K562 (cell line): ENCODE results near the gene ADPRM. TPM values are rescaled to one million over a fixed set of nuclear protein-coding genes. Genes with fewer than 3 reads are reported as not detected.

Source experiments
- ATAC-seq: fragments of 200-7000 bp; cut with Tn5 transposase; 3 replicates; pipeline ENCODE4 v1.9.1; 2020; ENCODE audit warnings: moderate library complexity
- BruUV-seq: library from RNA; stranded (reverse); fragments of 400-500 nt; replicated peaks from 2 replicates; lab custom pipeline; 2021; lab: Mats Ljungman, UMichigan
- CTCF ChIA-PET: fragments of 300-600 bp; formaldehyde crosslinking; extraction: SDS; loops from one replicate; lab custom pipeline; 2021; ENCODE audit warnings: low intra/inter-chr PET ratio; lab: Yijun Ruan, JAX
- POLR2A ChIA-PET: fragments of 300-600, 350-650 bp; sonication (Branson Sonifier 250); formaldehyde crosslinking; extraction: SDS; loops from one replicate; lab custom pipeline; 2021; ENCODE audit warnings: antibody characterized with exemption, inconsistent platforms; lab: Yijun Ruan, JAX
- DNase-seq, 4 experiments: peaks; one replicate each; pipeline versions ENCODE4 v3.0.0 to v3.0.0-alpha.2; 2011 to 2018; ENCODE audit warnings: low spot score in 3 of 4, mixed read lengths in 3 of 4; ENCODE audit errors: extremely low read depth in 1 of 4
- FAIRE-seq: peaks from 2 replicates; lab custom pipeline; 2011; peaks lifted over from hg19 to GRCh38; lab: Jason Lieb, UNC
- H2AFZ ChIP-seq: 2 replicates; pipeline ENCODE4 v1.6.0; 2011; ENCODE audit warnings: low read depth, low read length, control low read depth, inconsistent platforms
- H3K27ac ChIP-seq: fragments of 200-600 bp; 3 replicates; pipeline ENCODE4 v1.8.0; 2011; ENCODE audit warnings: low read depth, mild to moderate bottlenecking, control low read depth, inconsistent platforms, low read length, moderate library complexity, mixed read lengths; ENCODE audit errors: extremely low read depth
- H3K27me3 ChIP-seq, 2 experiments: fragments of 300-600 bp in 1 of 2; 2 replicates in 1 of 2; 3 replicates in 1 of 2; pipeline versions ENCODE4 v1.6.0 to v1.8.0; 2011; ENCODE audit warnings: inconsistent platforms in 2 of 2, low read length in 2 of 2, mild to moderate bottlenecking in 1 of 2, mixed read lengths in 1 of 2, moderate library complexity in 1 of 2; ENCODE audit not compliant: control insufficient read depth in 2 of 2, insufficient read depth in 2 of 2
- H3K36me3 ChIP-seq: fragments of 300-600 bp; 3 replicates; pipeline ENCODE4 v1.8.0; 2011; ENCODE audit warnings: mild to moderate bottlenecking, low read length, inconsistent platforms; ENCODE audit not compliant: control insufficient read depth, insufficient read depth
- H3K4me1 ChIP-seq, 2 experiments: fragments of 200-600 bp in 1 of 2; replicated peaks in 1 of 2; 2 replicates in 1 of 2; 3 replicates in 1 of 2; pipeline versions ENCODE4 v1.5.1 to v1.8.0; 2011; ENCODE audit warnings: inconsistent platforms in 2 of 2, low read length in 2 of 2, mild to moderate bottlenecking in 1 of 2, mixed read lengths in 1 of 2, moderate library complexity in 1 of 2; ENCODE audit not compliant: control insufficient read depth in 2 of 2, insufficient read depth in 2 of 2
- H3K4me2 ChIP-seq: 2 replicates; pipeline ENCODE4 v1.6.1; 2011; ENCODE audit warnings: low read length, control low read depth, inconsistent platforms, mixed read lengths; ENCODE audit not compliant: insufficient read depth
- H3K4me3 ChIP-seq: fragments of 200-600 bp; sonication (generic), shearing (Covaris generic); 2 replicates; pipeline ENCODE4 v1.5.1; 2016; ENCODE audit warnings: control low read depth, inconsistent platforms
- H3K79me2 ChIP-seq: fragments of 200-600 bp; 3 replicates; pipeline ENCODE4 v1.8.0; 2011; ENCODE audit warnings: low read length, inconsistent platforms; ENCODE audit not compliant: control insufficient read depth, insufficient read depth
- H3K9ac ChIP-seq, 2 experiments: 2 replicates each; pipeline versions ENCODE4 v1.6.0 to v1.6.1; 2011; ENCODE audit warnings: low read depth in 2 of 2, low read length in 2 of 2, control low read depth in 1 of 2, inconsistent platforms in 1 of 2, mild to moderate bottlenecking in 1 of 2, mixed read lengths in 1 of 2; ENCODE audit not compliant: insufficient read depth in 1 of 2
- H3K9me1 ChIP-seq: one replicate; pipeline ENCODE4 v1.6.0; 2011; ENCODE audit warnings: inconsistent platforms, mild to moderate bottlenecking, low read length, moderate library complexity; ENCODE audit not compliant: control insufficient read depth, insufficient read depth
- H3K9me3 ChIP-seq: replicated peaks from 2 replicates; pipeline ENCODE4 v1.5.1; 2011; ENCODE audit warnings: low read depth, low read length, inconsistent platforms; ENCODE audit not compliant: control insufficient read depth, insufficient read depth
- H4K20me1 ChIP-seq: replicated peaks from 2 replicates; pipeline ENCODE4 v1.6.1; 2011; ENCODE audit warnings: low read length, inconsistent platforms, mixed read lengths; ENCODE audit not compliant: control insufficient read depth, insufficient read depth
- CBFB ChIP-seq: sonication (generic); formaldehyde crosslinking; IDR thresholded peaks from 2 replicates; pipeline ENCODE4 v1.4.0; 2020; ENCODE audit warnings: mild to moderate bottlenecking, missing genetic modification reagents
- ETS1 ChIP-seq: conservative IDR thresholded peaks from 2 replicates; pipeline ENCODE4 v1.6.1; 2011; ENCODE audit warnings: low read depth, mild to moderate bottlenecking, low read length; ENCODE audit not compliant: control insufficient read depth
- ETV1 ChIP-seq: fragments of 450-650 bp; conservative IDR thresholded peaks from 2 replicates; pipeline ENCODE4 v1.6.1; 2016; ENCODE audit warnings: missing genetic modification characterization, control low read depth, low read depth, missing compliant biosample characterization
- EWSR1 ChIP-seq: fragments of 450-650 bp; IDR thresholded peaks from 2 replicates; pipeline ENCODE4 v1.6.1; 2018; ENCODE audit warnings: borderline replicate concordance, mild to moderate bottlenecking, low read depth, moderate library complexity; ENCODE audit not compliant: partially characterized antibody
- FOXJ2 ChIP-seq: fragments of 200-800 bp; sonication (Bioruptor generic); IDR thresholded peaks from 2 replicates; pipeline ENCODE4 v1.6.1; 2016; ENCODE audit warnings: missing genetic modification characterization, missing compliant biosample characterization
- IFI16 ChIP-seq: fragments of 250-450 bp; sonication (Bioruptor Pico); IDR thresholded peaks from 2 replicates; pipeline ENCODE4 v2.1.2; 2022; ENCODE audit warnings: mild to moderate bottlenecking, inconsistent platforms
- NFRKB ChIP-seq: fragments of 450-650 bp; IDR thresholded peaks from 2 replicates; pipeline ENCODE4 v1.6.1; 2016; ENCODE audit warnings: low read depth
- RBFOX2 ChIP-seq: fragments of 200-400 bp; formaldehyde crosslinking; IDR thresholded peaks from 2 replicates; pipeline ENCODE4 v1.6.1; 2017; ENCODE audit warnings: low read depth, mild to moderate bottlenecking, low read length, moderate library complexity
- RNF219 ChIP-seq: fragments of 250-450 bp; sonication (Bioruptor Pico); IDR thresholded peaks from 2 replicates; pipeline ENCODE4 v1.5.0; 2022; ENCODE audit warnings: mild to moderate bottlenecking
- ZNF316 ChIP-seq: fragments of 450-650 bp; IDR thresholded peaks from 2 replicates; pipeline ENCODE4 v1.6.1; 2016
- ZNF324 ChIP-seq: fragments of 250-450 bp; sonication (Bioruptor Pico); IDR thresholded peaks from 2 replicates; pipeline ENCODE4 v1.4.0; 2020; ENCODE audit warnings: mild to moderate bottlenecking
- ZNF586 ChIP-seq: fragments of 450-650 bp; formaldehyde crosslinking; conservative IDR thresholded peaks from 2 replicates; pipeline ENCODE4 v1.4.0; 2020; ENCODE audit warnings: mild to moderate bottlenecking, moderate library complexity
- WGBS: fragments of 100-300 bp; shearing (Covaris generic); methylation state at CpG from one replicate; pipeline ENCODE4 v1.1.6; 2016; ENCODE audit warnings: low coverage, mixed read lengths; ENCODE audit not compliant: insufficient coverage; ENCODE audit errors: missing lambda C conversion rate; 5-methylcytosine and 5-hydroxymethylcytosine counted together
- in situ Hi-C: fragments of 300-500 bp; cut with MboI; formaldehyde crosslinking; loops from 4 replicates; pipeline ENCODE4 v1.15.0; 2018; ENCODE audit warnings: inconsistent platforms, mixed read lengths
- intact Hi-C: fragments of 100-400 bp; cut with micrococcal nuclease; formaldehyde crosslinking; loops from 2 replicates; pipeline ENCODE4 v1.14.2; 2022
- polyA plus RNA-seq, 8 experiments: library from polyadenylated mRNA; depleted of rRNA in 4 of 8; stranded (reverse) in 5 of 8; unstranded in 3 of 8; fragments of >200 nt; fragmentation: Nextera tagmentation in 2 of 8; fragmentation: Illumina TruSeq in 1 of 8; extraction: Ambion mirVana in 2 of 8; extraction: Trizol in 1 of 8; gene quantifications; 2 replicates each; pipeline versions ENCODE4 v1.2.1 to v1.2.3, GENCODE V29; 2011 to 2014; ENCODE audit warnings: inconsistent platforms in 1 of 8, missing spikeins in 1 of 8
- total RNA-seq, 7 experiments: library from RNA; depleted of rRNA in 6 of 7; stranded (reverse); fragments of >200 nt in 6 of 7; fragmentation: Illumina TruSeq in 2 of 7; extraction: Trizol in 2 of 7; gene quantifications; 2 replicates each; pipeline versions ENCODE4 v1.2.1 to v1.2.3, GENCODE V29; 2011 to 2021; ENCODE audit warnings: low replicate concordance in 1 of 7
- TF ChIP-seq, protein P1 (sequence below): sonication (generic); formaldehyde crosslinking; IDR thresholded peaks from 2 replicates; pipeline ENCODE4 v1.5.0; 2020; ENCODE audit warnings: missing genetic modification reagents
- TF ChIP-seq, protein P2 (sequence below), 3 experiments: IDR thresholded peaks in 2 of 3; conservative IDR thresholded peaks in 1 of 3; 2 replicates each; pipeline ENCODE4 v1.5.1; 2011 to 2012; ENCODE audit warnings: low read length in 3 of 3, mild to moderate bottlenecking in 3 of 3, control low read depth in 2 of 3, improper control_type of control experiment in 1 of 3, inconsistent platforms in 1 of 3, low read depth in 1 of 3, mixed read lengths in 1 of 3, moderate library complexity in 1 of 3; ENCODE audit not compliant: insufficient read depth in 2 of 3
- TF ChIP-seq, protein P3 (sequence below): fragments of 250-450 bp; sonication (Bioruptor Pico); IDR thresholded peaks from 2 replicates; pipeline ENCODE4 v1.8.0; 2022; ENCODE audit warnings: inconsistent platforms, mild to moderate bottlenecking, moderate library complexity, borderline replicate concordance

Gene ADPRM
- total and polyA plus RNA-seq, 9 of the 15 experiments (the other 6 are each of a cell fraction or from before 2014, with no cell fraction given), result 4.7 to 17.6 (median 6.2) TPM

GRCh38 chr17:10661437-10661836 lies 36.0 kb upstream of the ADPRM start:
- H3K9ac ChIP-seq, result no peak overlapping the region
- ChIA-PET CTCF (no interaction called here), POLR2A (interaction anchor here (0.6 kb wide), 1 partner anchor 1489 kb away, joined by 3 read pairs; no protein-coding TSS in a partner anchor)
- H3K27ac ChIP-seq, result no peak overlapping the region
- no peaks in the 10 kb centered on the region for H4K20me1 ChIP-seq
- no peak overlapping the region for H3K4me3 ChIP-seq
- H2AFZ ChIP-seq, result no peak overlapping the region
- ATAC-seq, result no peak
- no peaks in the 10 kb centered on the region for H3K9me3 ChIP-seq
- BruUV-seq, result no TSS peak
- no peaks in the 10 kb centered on the region for H3K79me2 ChIP-seq
- H3K27me3 ChIP-seq, result no peaks in the 10 kb centered on the region
- no peak overlapping the region for H3K4me2 ChIP-seq
- intact Hi-C loops (no loop called here), in situ Hi-C loops (no loop called here)
- no peak for FAIRE-seq
- no peaks in the 10 kb centered on the region for H3K9me1 ChIP-seq
- no peaks in the 10 kb centered on the region for H3K36me3 ChIP-seq
- TF ChIP-seq, protein P1, sequence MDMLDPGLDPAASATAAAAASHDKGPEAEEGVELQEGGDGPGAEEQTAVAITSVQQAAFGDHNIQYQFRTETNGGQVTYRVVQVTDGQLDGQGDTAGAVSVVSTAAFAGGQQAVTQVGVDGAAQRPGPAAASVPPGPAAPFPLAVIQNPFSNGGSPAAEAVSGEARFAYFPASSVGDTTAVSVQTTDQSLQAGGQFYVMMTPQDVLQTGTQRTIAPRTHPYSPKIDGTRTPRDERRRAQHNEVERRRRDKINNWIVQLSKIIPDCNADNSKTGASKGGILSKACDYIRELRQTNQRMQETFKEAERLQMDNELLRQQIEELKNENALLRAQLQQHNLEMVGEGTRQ, result no peak
- TF ChIP-seq IFI16 (CRISPR knock-in tag) (no peak), ZNF316 (no peak), RNF219 (CRISPR knock-in tag) (no peak), EWSR1 (no peak), NFRKB (no peak), ZNF324 (CRISPR knock-in tag) (no peak), ZNF586 (CRISPR knock-in tag) (no peak), ETS1 (no peak), FOXJ2 (tag) (no peak), RBFOX2 (no peak), CBFB (CRISPR knock-in tag) (no peak), ETV1 (tag) (no peak)
- TF ChIP-seq, protein P2, sequence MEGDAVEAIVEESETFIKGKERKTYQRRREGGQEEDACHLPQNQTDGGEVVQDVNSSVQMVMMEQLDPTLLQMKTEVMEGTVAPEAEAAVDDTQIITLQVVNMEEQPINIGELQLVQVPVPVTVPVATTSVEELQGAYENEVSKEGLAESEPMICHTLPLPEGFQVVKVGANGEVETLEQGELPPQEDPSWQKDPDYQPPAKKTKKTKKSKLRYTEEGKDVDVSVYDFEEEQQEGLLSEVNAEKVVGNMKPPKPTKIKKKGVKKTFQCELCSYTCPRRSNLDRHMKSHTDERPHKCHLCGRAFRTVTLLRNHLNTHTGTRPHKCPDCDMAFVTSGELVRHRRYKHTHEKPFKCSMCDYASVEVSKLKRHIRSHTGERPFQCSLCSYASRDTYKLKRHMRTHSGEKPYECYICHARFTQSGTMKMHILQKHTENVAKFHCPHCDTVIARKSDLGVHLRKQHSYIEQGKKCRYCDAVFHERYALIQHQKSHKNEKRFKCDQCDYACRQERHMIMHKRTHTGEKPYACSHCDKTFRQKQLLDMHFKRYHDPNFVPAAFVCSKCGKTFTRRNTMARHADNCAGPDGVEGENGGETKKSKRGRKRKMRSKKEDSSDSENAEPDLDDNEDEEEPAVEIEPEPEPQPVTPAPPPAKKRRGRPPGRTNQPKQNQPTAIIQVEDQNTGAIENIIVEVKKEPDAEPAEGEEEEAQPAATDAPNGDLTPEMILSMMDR (IDR thresholded peaks at IDR 0.05 in 2 of 3, conservative IDR thresholded peaks at IDR 0.05 in 1 of 3; ENCODE audit: insufficient read depth in 2 of 3, low read depth in 1 of 3, low read length in 3 of 3), result no peak
- TF ChIP-seq, protein P3, sequence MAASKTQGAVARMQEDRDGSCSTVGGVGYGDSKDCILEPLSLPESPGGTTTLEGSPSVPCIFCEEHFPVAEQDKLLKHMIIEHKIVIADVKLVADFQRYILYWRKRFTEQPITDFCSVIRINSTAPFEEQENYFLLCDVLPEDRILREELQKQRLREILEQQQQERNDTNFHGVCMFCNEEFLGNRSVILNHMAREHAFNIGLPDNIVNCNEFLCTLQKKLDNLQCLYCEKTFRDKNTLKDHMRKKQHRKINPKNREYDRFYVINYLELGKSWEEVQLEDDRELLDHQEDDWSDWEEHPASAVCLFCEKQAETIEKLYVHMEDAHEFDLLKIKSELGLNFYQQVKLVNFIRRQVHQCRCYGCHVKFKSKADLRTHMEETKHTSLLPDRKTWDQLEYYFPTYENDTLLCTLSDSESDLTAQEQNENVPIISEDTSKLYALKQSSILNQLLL (CRISPR knock-in tag), result no peak
- WGBS, result 83% methylated on average over 5 of the region's 10 CpGs
- DNase-seq, result no peak
- no peaks in the 10 kb centered on the region for H3K4me1 ChIP-seq
